Hypothalamus (tissue), 51 donors: ENCODE measurements around the gene ENOPH1.

Source experiments
- DNase-seq, 51 donors: peaks; one replicate each; lab custom pipeline; 2025; lab: John Stamatoyannopoulos, UW

ENOPH1 gene

DNA sequence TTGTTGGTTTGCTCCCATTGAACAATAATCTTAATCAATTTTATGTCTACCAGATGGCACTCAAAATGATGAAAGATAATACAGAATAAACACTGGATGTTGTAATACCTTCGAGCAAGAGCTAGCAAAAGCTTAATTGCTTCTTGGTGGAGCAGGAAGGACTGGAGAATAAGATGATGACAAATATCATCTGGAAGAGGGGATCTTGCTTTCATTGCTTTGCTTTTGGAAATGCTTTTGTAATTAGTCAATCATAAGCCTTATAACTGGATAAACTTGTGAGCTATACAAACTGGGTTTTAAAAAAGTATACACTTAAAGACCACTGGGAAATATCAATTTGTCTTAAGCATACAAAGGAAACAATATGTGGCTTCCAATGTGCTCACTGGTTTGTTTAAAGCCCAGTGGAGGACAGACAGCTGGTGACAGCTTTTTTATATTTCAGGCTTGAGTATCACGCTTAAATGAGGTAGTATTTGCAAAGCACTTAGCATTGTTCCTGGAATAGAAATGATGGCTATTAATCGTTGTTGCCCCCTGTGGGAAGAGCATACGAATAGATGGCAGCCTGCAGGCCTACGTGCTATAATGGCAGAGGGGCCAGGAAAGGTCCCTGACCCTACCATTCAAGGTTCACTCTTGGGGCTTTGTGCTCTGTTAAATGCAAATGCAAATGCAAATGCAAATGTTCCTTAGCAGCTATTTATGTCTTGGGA, 70.2 kb downstream of the ENOPH1 start:
- no peak for DNase-seq

DNA sequence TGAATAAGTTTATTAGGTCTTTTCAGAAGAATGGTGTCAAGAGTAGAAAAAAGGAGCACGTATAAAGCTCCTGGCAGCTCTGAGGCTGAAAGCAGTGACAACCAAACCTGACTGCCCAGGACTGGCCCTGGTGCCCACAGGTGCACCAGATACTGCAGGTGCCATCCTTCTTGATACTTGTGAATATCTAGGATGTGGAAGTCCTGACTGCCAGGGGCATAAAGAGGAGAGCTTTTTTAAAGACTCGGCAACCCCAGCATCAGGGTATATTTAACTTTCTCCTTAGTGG, 70.7 kb downstream of the ENOPH1 start:
- no peak for DNase-seq

DNA sequence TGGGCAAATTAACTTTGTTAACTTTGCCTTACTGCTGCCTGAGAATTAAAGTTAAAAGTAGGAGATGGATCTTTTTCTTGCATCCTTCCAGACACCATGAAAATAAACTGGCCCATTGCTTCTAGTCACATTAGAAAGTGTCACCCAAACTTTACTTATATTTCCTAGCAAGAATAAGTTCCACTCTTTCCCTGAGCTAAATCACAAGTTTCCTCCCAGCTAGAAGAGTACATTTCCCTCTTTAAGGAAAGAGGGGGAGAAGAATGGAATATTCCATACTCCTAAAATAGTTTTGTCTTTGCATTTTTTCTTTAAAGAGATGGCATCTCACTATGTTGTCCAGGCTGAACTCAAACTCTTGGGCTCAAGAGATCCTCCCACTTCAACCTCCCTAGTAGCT, 77.6 kb downstream of the ENOPH1 start:
- no peak for DNase-seq

DNA sequence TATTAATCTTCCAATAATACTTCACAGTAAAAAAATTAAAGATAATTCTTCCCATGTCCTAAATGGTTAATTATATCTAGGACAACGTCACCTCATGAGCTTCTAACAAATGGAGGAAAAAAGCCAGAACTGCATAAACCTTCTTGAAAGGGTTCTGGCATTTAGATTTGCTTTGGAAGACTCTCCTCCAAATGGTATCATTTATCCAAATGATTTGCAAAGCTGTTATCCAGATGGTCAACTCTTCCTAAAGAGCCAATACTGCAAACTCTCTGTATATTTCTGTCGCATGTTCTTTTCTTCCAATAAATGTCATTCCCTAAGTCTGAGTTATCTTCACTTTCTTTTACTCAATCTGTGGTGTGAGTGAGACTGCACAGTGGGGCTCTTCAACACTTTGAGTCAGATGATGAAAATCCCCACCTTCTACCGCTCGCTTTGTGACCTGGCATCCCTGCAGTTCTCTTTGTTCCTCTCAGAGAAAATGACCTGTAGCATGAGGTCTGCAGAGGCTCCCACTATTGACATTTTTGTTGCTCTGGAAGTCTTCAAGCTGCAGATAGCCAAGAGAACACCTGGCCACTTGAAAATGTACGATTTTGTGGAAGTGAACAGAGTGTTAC, 78.5 kb downstream of the ENOPH1 start:
- DNase-seq, result no peak

DNA sequence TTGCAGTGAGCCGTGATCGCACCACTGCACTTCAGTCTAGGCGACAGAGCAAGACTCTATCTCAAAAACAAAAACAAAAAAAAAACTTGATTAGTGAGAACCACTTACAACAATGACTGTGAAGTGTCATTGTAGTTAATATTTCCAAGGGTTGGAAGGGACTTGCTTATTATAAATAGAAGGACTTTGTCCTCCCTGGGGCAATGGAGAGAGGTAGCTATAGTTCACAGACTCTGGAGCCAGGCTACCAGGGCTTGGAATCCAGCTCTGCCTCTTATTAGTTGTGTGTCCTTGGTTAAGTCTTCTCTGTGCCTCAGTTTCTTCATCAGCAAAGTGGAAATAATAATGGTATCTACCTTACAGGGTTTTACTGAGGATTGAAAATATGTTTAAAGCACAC, 79.8 kb downstream of the ENOPH1 start:
- DNase-seq, result no peak
